ENCODE data around the gene STX8.

STX8 gene

DNA sequence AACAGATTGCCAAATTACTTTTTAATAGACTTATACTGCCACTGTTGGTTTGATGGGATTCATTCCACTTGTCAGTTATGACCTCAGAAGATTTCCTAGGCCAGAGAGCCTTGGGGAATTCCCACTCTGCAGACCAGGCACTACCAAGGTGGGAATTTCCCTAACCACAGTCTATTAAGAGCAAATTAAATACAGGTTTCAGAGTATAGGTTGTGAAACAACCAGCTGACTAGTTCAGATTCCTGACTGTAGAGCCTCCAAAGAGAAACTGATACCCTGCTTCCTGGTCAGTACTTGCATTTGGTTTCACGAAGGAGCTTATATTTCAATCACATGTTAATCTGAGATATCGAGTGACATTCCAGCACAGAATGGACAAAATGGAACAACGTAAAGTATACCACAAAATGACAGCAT lies 186.5 kb downstream of the STX8 start:
- TF ChIP-seq FOXP2 (optimal IDR thresholded peaks at IDR 0.05; ENCODE audit: borderline replicate concordance, extremely low read depth, extremely low read length, insufficient read depth) (no peak), SIN3A (IDR thresholded peaks at IDR 0.05; ENCODE audit: borderline replicate concordance, insufficient read depth, low read length) (no peak), TAF1 (IDR thresholded peaks at IDR 0.05; ENCODE audit: borderline replicate concordance, insufficient read depth, low read length) (no peak), POLR2AphosphoS5 (IDR thresholded peaks at IDR 0.05; ENCODE audit: low read depth, low read length) (no peak)
- TF ChIP-seq, protein P1, sequence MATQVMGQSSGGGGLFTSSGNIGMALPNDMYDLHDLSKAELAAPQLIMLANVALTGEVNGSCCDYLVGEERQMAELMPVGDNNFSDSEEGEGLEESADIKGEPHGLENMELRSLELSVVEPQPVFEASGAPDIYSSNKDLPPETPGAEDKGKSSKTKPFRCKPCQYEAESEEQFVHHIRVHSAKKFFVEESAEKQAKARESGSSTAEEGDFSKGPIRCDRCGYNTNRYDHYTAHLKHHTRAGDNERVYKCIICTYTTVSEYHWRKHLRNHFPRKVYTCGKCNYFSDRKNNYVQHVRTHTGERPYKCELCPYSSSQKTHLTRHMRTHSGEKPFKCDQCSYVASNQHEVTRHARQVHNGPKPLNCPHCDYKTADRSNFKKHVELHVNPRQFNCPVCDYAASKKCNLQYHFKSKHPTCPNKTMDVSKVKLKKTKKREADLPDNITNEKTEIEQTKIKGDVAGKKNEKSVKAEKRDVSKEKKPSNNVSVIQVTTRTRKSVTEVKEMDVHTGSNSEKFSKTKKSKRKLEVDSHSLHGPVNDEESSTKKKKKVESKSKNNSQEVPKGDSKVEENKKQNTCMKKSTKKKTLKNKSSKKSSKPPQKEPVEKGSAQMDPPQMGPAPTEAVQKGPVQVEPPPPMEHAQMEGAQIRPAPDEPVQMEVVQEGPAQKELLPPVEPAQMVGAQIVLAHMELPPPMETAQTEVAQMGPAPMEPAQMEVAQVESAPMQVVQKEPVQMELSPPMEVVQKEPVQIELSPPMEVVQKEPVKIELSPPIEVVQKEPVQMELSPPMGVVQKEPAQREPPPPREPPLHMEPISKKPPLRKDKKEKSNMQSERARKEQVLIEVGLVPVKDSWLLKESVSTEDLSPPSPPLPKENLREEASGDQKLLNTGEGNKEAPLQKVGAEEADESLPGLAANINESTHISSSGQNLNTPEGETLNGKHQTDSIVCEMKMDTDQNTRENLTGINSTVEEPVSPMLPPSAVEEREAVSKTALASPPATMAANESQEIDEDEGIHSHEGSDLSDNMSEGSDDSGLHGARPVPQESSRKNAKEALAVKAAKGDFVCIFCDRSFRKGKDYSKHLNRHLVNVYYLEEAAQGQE (IDR thresholded peaks at IDR 0.05; ENCODE audit: insufficient read depth in 1 of 2, low read depth in 2 of 2, low read length in 2 of 2), result no peak

- TF ChIP-seq TAF1 (IDR thresholded peaks at IDR 0.05; ENCODE audit: borderline replicate concordance, insufficient read depth, low read length) (no peak), FOXP2 (optimal IDR thresholded peaks at IDR 0.05; ENCODE audit: borderline replicate concordance, extremely low read depth, extremely low read length, insufficient read depth) (no peak), SIN3A (IDR thresholded peaks at IDR 0.05; ENCODE audit: borderline replicate concordance, insufficient read depth, low read length) (no peak), POLR2AphosphoS5 (IDR thresholded peaks at IDR 0.05; ENCODE audit: low read depth, low read length) (no peak)
- TF ChIP-seq, protein P1 (IDR thresholded peaks at IDR 0.05; ENCODE audit: insufficient read depth in 1 of 2, low read depth in 2 of 2, low read length in 2 of 2), result no peak
Measured at GRCh38 chr17:9386401-9386800, 189.2 kb downstream of the STX8 start.

DNA sequence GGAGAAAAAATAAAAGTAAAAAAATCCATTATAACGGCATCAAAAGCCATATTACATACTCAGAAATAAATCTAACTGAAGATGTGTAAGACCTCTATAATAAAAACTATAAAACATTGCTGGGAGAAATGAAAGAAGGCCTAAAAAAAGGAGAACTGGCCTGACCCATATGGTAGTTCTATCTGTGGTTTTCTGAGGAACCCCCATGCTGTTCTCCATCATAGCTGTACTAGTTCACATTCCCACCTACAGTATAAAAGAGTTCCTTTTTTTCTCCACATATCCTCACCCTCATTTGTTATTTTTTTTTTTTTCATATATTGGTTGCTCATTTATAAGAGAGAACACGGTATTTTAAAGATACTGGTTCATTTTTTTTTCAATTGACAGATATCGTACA lies 191.8 kb downstream of the STX8 start:
- TF ChIP-seq, protein P1 (IDR thresholded peaks at IDR 0.05; ENCODE audit: insufficient read depth in 1 of 2, low read depth in 2 of 2, low read length in 2 of 2), result no peak
- TF ChIP-seq SIN3A (IDR thresholded peaks at IDR 0.05; ENCODE audit: borderline replicate concordance, insufficient read depth, low read length), result no peak
- TF ChIP-seq FOXP2 (optimal IDR thresholded peaks at IDR 0.05; ENCODE audit: borderline replicate concordance, extremely low read depth, extremely low read length, insufficient read depth), result no peak
- TF ChIP-seq TAF1 (IDR thresholded peaks at IDR 0.05; ENCODE audit: borderline replicate concordance, insufficient read depth, low read length), result no peak
- no peak for TF ChIP-seq POLR2AphosphoS5 (IDR thresholded peaks at IDR 0.05; ENCODE audit: low read depth, low read length)

DNA sequence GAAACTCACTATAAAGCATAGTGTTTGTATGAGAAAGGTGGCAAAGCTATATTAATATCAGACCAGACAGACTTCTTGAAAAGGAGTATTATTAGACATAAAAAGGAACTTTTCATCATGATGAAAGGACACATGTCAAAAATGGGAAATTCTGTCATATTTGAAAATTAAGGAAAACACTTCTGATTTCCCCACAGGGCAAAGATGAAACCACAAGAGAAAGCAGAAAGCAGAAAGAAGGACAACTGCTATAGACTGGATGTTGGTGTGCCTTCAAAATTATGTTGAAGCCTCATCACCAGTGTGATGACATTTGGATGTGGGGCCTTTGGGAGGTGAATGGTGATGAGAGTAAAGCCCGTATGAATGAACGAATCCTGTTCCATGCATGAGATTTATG lies 193.0 kb downstream of the STX8 start:
- no peak for TF ChIP-seq FOXP2 (optimal IDR thresholded peaks at IDR 0.05; ENCODE audit: borderline replicate concordance, extremely low read depth, extremely low read length, insufficient read depth)
- no peak for TF ChIP-seq SIN3A (IDR thresholded peaks at IDR 0.05; ENCODE audit: borderline replicate concordance, insufficient read depth, low read length)
- no peak for TF ChIP-seq POLR2AphosphoS5 (IDR thresholded peaks at IDR 0.05; ENCODE audit: low read depth, low read length)
- TF ChIP-seq, protein P1 (IDR thresholded peaks at IDR 0.05; ENCODE audit: insufficient read depth in 1 of 2, low read depth in 2 of 2, low read length in 2 of 2), result no peak
- no peak for TF ChIP-seq TAF1 (IDR thresholded peaks at IDR 0.05; ENCODE audit: borderline replicate concordance, insufficient read depth, low read length)

- no peak for TF ChIP-seq SIN3A (IDR thresholded peaks at IDR 0.05; ENCODE audit: borderline replicate concordance, insufficient read depth, low read length)
- TF ChIP-seq TAF1 (IDR thresholded peaks at IDR 0.05; ENCODE audit: borderline replicate concordance, insufficient read depth, low read length), result no peak
- no peak for TF ChIP-seq FOXP2 (optimal IDR thresholded peaks at IDR 0.05; ENCODE audit: borderline replicate concordance, extremely low read depth, extremely low read length, insufficient read depth)
- TF ChIP-seq, protein P1 (IDR thresholded peaks at IDR 0.05; ENCODE audit: insufficient read depth in 1 of 2, low read depth in 2 of 2, low read length in 2 of 2), result no peak
- no peak for TF ChIP-seq POLR2AphosphoS5 (IDR thresholded peaks at IDR 0.05; ENCODE audit: low read depth, low read length)
Measured at GRCh38 chr17:9381068-9381467, 194.6 kb downstream of the STX8 start.
